Panc1 (cell line): ENCODE measurements around the gene SNX9. TPM values are rescaled to one million over a fixed set of nuclear protein-coding genes. Genes with fewer than 3 reads are reported as not detected.

ENCODE experiments used
- ATAC-seq: fragments of 200-7000 bp; cut with Tn5 transposase; 2 replicates; pipeline ENCODE4 v1.9.1; 2020; ENCODE audit warnings: mild to moderate bottlenecking, moderate library complexity
- BruUV-seq: library from RNA; stranded (reverse); fragments of 400-500 nt; replicated peaks from 2 replicates; lab custom pipeline; 2021; lab: Mats Ljungman, UMichigan
- CTCF ChIA-PET: fragments of 300-600 bp; sonication (Branson Sonifier 250); formaldehyde crosslinking; loops from one replicate; lab custom pipeline; 2022; ENCODE audit warnings: antibody characterized with exemption; lab: Charles Lee
- POLR2A ChIA-PET: fragments of 300-600 bp; sonication (Branson Sonifier 250); formaldehyde crosslinking; loops from one replicate; lab custom pipeline; 2022; ENCODE audit warnings: antibody characterized with exemption; lab: Charles Lee
- DNase-seq: peaks from one replicate; pipeline ENCODE4 v3.0.0-alpha.2; 2010; ENCODE audit warnings: low read depth, low spot score
- H3K27ac ChIP-seq: 2 replicates; pipeline ENCODE4 v1.5.1; 2011; ENCODE audit warnings: mild to moderate bottlenecking, low read length, inconsistent platforms
- H3K27me3 ChIP-seq: fragments of 200-500 bp; sonication (Bioruptor generic); 2 replicates; pipeline ENCODE4 v1.6.0; 2014; ENCODE audit warnings: low read length, inconsistent platforms; ENCODE audit not compliant: control insufficient read depth, insufficient read depth
- H3K36me3 ChIP-seq: fragments of 200-500 bp; sonication (Bioruptor generic); 2 replicates; pipeline ENCODE4 v1.5.1; 2014; ENCODE audit warnings: inconsistent platforms, mild to moderate bottlenecking, low read length, moderate library complexity; ENCODE audit not compliant: control insufficient read depth, insufficient read depth
- H3K4me1 ChIP-seq: 2 replicates; pipeline ENCODE4 v1.5.1; 2011; ENCODE audit warnings: inconsistent platforms, mild to moderate bottlenecking, low read length, moderate library complexity; ENCODE audit not compliant: control insufficient read depth, insufficient read depth
- H3K4me3 ChIP-seq, 2 experiments: 2 replicates each; pipeline ENCODE4 v1.5.1; 2011 to 2012; ENCODE audit warnings: low read depth in 2 of 2, low read length in 2 of 2, mild to moderate bottlenecking in 2 of 2, inconsistent platforms in 1 of 2, moderate library complexity in 1 of 2
- H3K9me3 ChIP-seq: fragments of 200-500 bp; sonication (Bioruptor generic); 2 replicates; pipeline ENCODE4 v1.5.1; 2014; ENCODE audit warnings: low read depth, mild to moderate bottlenecking, inconsistent platforms, low read length, moderate library complexity; ENCODE audit not compliant: control insufficient read depth, insufficient read depth
- POLR2AphosphoS5 ChIP-seq: IDR thresholded peaks from 2 replicates; pipeline ENCODE4 v1.6.1; 2012; ENCODE audit warnings: mild to moderate bottlenecking, low read depth, low read length, moderate library complexity
- REST ChIP-seq, 2 experiments: IDR thresholded peaks; 2 replicates each; pipeline ENCODE4 v1.6.1; 2011 to 2012; ENCODE audit warnings: low read depth in 2 of 2, control low read depth in 1 of 2, low read length in 1 of 2, mild to moderate bottlenecking in 1 of 2, moderate library complexity in 1 of 2; ENCODE audit not compliant: insufficient read depth in 1 of 2
- SIN3A ChIP-seq: IDR thresholded peaks from 2 replicates; pipeline ENCODE4 v1.6.1; 2012; ENCODE audit warnings: low read depth, mild to moderate bottlenecking, low read length, moderate library complexity, borderline replicate concordance; ENCODE audit not compliant: insufficient read depth
- TCF7L2 ChIP-seq: IDR thresholded peaks from 2 replicates; pipeline ENCODE4 v1.6.1; 2011; ENCODE audit warnings: mild to moderate bottlenecking, low read depth, low read length, inconsistent platforms
- in situ Hi-C: cut with HindIII; loops from 2 replicates; pipeline ENCODE4 v1.10.0; 2016; ENCODE audit warnings: low sequenced_read_pairs, low pct_unique_long_range_greater_than_20kb
- intact Hi-C: fragments of 100-400 bp; cut with micrococcal nuclease; formaldehyde crosslinking; loops from one replicate; pipeline ENCODE4 v1.10.0; 2022; ENCODE audit not compliant: unreplicated experiment
- total RNA-seq: library from RNA; stranded (reverse); gene quantifications from one replicate; pipeline ENCODE4 v1.2.1, GENCODE V29; 2021; ENCODE audit not compliant: unreplicated experiment
- TF ChIP-seq, protein P1 (sequence below): fragments of 450-650 bp; IDR thresholded peaks from 2 replicates; pipeline ENCODE4 v1.5.1; 2017; ENCODE audit warnings: mild to moderate bottlenecking

SNX9 gene
- total RNA-seq, 1 experiment from 2014 or later, result 46.0 TPM

- H3K4me1 ChIP-seq, result no peaks in the 10 kb centered on the region
- BruUV-seq, result no TSS peak
- ATAC-seq, result no peak
- POLR2A ChIA-PET, result no interaction called here
- H3K4me3 ChIP-seq, result no peak overlapping the region
- H3K36me3 ChIP-seq, result no peaks in the 10 kb centered on the region
- TF ChIP-seq, protein P1, sequence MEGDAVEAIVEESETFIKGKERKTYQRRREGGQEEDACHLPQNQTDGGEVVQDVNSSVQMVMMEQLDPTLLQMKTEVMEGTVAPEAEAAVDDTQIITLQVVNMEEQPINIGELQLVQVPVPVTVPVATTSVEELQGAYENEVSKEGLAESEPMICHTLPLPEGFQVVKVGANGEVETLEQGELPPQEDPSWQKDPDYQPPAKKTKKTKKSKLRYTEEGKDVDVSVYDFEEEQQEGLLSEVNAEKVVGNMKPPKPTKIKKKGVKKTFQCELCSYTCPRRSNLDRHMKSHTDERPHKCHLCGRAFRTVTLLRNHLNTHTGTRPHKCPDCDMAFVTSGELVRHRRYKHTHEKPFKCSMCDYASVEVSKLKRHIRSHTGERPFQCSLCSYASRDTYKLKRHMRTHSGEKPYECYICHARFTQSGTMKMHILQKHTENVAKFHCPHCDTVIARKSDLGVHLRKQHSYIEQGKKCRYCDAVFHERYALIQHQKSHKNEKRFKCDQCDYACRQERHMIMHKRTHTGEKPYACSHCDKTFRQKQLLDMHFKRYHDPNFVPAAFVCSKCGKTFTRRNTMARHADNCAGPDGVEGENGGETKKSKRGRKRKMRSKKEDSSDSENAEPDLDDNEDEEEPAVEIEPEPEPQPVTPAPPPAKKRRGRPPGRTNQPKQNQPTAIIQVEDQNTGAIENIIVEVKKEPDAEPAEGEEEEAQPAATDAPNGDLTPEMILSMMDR, result no peak
- TF ChIP-seq REST (IDR thresholded peaks at IDR 0.05; ENCODE audit: insufficient read depth in 1 of 2, low read depth in 2 of 2, low read length in 1 of 2) (no peak), TCF7L2 (no peak), SIN3A (no peak), POLR2AphosphoS5 (no peak)
- no peak for DNase-seq
- H3K27ac ChIP-seq, result peak overlapping the region; percentile 10; the same call in 1 of the 2 replicates
- no peaks in the 10 kb centered on the region for H3K27me3 ChIP-seq
- intact Hi-C loops (no loop called here), in situ Hi-C loops (no loop called here)
- CTCF ChIA-PET, result no interaction called here
- no peaks in the 10 kb centered on the region for H3K9me3 ChIP-seq
Measured at GRCh38 chr6:157787080-157787479, 36.0 kb upstream of the SNX9 start.

- in situ Hi-C loops (no loop called here), intact Hi-C loops (no loop called here)
- no peaks in the 10 kb centered on the region for H3K9me3 ChIP-seq
- no peaks in the 10 kb centered on the region for H3K27me3 ChIP-seq
- CTCF ChIA-PET, result no interaction called here
- no TSS peak for BruUV-seq
- H3K4me1 ChIP-seq, result no peaks in the 10 kb centered on the region
- no peak for TF ChIP-seq TCF7L2
- no peak for TF ChIP-seq REST (IDR thresholded peaks at IDR 0.05; ENCODE audit: insufficient read depth in 1 of 2, low read depth in 2 of 2, low read length in 1 of 2)
- TF ChIP-seq, protein P1, result no peak
- TF ChIP-seq SIN3A, result no peak
- TF ChIP-seq POLR2AphosphoS5, result no peak
- H3K4me3 ChIP-seq, result no peak overlapping the region
- POLR2A ChIA-PET, result interaction anchor here (0.6 kb wide), 1 partner anchor 99 kb away, joined by 3 read pairs; no protein-coding TSS in a partner anchor
- no peak overlapping the region for H3K27ac ChIP-seq
- no peak for ATAC-seq
- no peak for DNase-seq
- no peaks in the 10 kb centered on the region for H3K36me3 ChIP-seq
Measured at GRCh38 chr6:157788180-157788579, 34.9 kb upstream of the SNX9 start.
